ENCODE data around the gene GABPA.
"Not testable (repeated sequence)": the region's sequence is repeated elsewhere in the genome, so short reads cannot be mapped to it uniquely, and the experiment has no call there.

GABPA gene

GRCh38 chr21:25701529-25701928 is 33.2 kb upstream of the GABPA start:
- no peak for DNase-seq (ENCODE audit: low read depth)

GRCh38 chr21:25708467-25709065 is 26.2 kb upstream of the GABPA start:
- peak; percentile 69 for TF ChIP-seq CTCF (IDR thresholded peaks at IDR 0.05; ENCODE audit: low read depth, low read length, missing control alignments)
- H3K4me3 ChIP-seq (ENCODE audit: low read depth, low read length): no peak overlapping the region
- peak; percentile 24 for DNase-seq (ENCODE audit: low read depth)

More at GRCh38 chr21:25701529-25701928, 33.2 kb upstream of the GABPA start:
- TF ChIP-seq CTCF (IDR thresholded peaks at IDR 0.05; ENCODE audit: low read depth, low read length, missing control alignments): no peak
- H3K4me3 ChIP-seq (ENCODE audit: low read depth, low read length): no peak overlapping the region

- no peak for TF ChIP-seq CTCF (IDR thresholded peaks at IDR 0.05; ENCODE audit: low read depth, low read length, missing control alignments)
- no peak for DNase-seq (ENCODE audit: low read depth)
- no peak overlapping the region for H3K4me3 ChIP-seq (ENCODE audit: low read depth, low read length)
Measured at GRCh38 chr21:25709684-25710265, 25.0 kb upstream of the GABPA start.

GRCh38 chr21:25710550-25710949 is 24.2 kb upstream of the GABPA start:
- no peak for TF ChIP-seq CTCF (IDR thresholded peaks at IDR 0.05; ENCODE audit: low read depth, low read length, missing control alignments)
- no peak for DNase-seq (ENCODE audit: low read depth)
- no peak overlapping the region for H3K4me3 ChIP-seq (ENCODE audit: low read depth, low read length)

GRCh38 chr21:25714066-25714465 is 20.7 kb upstream of the GABPA start:
- not testable (repeated sequence) for DNase-seq (ENCODE audit: low read depth); H3K4me3 ChIP-seq (ENCODE audit: low read depth, low read length)

- DNase-seq (ENCODE audit: low read depth): no peak
- no peak for TF ChIP-seq CTCF (IDR thresholded peaks at IDR 0.05; ENCODE audit: low read depth, low read length, missing control alignments)
- no peak overlapping the region for H3K4me3 ChIP-seq (ENCODE audit: low read depth, low read length)
Measured at GRCh38 chr21:25717491-25718147, 17.2 kb upstream of the GABPA start.

GRCh38 chr21:25721987-25722386 is 12.8 kb upstream of the GABPA start:
- DNase-seq (ENCODE audit: low read depth): no peak
- TF ChIP-seq CTCF (IDR thresholded peaks at IDR 0.05; ENCODE audit: low read depth, low read length, missing control alignments): no peak
- H3K4me3 ChIP-seq (ENCODE audit: low read depth, low read length): no peak overlapping the region

All from GM12864 (cell line).